GM18519 (cell line): ENCODE measurements around the gene PLCB4.

ENCODE experiments used
- ATAC-seq: cut with Tn5 transposase; IDR thresholded peaks from one replicate; pipeline ENCODE4 v1.9.1; 2021; ENCODE audit warnings: mild to moderate bottlenecking, moderate library complexity; ENCODE audit not compliant: unreplicated experiment, low FRiP score

PLCB4 gene

DNA sequence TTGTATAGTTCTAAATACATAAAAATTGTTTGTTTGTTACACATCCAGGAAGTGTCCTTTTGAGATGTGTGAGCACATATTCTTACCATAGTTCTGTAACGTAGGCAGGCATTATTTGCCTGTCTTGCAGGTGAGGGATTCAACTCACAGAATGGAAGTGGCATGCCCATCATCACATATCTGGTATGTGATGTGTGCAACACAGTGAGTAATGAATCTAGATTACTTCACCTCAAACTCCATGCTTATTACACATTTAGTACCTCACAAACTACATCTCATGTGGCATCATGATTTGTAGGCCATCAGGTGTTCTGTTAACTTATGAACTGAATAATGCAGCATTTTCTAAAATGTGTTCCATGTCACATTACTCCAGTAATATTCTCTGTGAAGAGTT, 181.6 kb downstream of the PLCB4 start:
- no peak for ATAC-seq

DNA sequence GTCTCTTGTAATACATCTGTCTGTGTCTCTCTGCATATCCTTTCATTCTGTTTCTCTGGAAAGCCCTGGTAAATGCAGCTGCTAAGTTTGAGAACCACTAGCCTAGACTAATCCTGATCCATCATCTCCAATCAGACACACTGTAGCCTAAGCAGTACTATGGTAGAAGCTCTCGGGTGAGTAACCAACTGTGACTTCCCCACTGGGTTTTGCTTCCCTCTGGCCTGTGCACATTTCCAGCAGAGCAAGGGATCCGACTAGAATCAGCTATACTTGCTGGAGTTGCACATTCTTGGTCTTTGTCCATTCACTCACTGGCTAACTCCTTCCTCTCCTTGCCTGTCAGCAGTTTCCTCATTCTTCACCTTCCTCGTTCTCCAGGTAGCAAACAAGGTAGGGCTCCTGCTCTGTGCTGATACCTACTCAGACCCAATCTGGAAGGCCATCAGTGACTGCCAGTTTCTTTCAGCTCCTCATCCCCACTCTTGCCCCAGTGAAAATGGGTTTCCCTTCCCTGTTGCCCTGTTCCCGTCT, 184.2 kb downstream of the PLCB4 start:
- ATAC-seq, result no peak

DNA sequence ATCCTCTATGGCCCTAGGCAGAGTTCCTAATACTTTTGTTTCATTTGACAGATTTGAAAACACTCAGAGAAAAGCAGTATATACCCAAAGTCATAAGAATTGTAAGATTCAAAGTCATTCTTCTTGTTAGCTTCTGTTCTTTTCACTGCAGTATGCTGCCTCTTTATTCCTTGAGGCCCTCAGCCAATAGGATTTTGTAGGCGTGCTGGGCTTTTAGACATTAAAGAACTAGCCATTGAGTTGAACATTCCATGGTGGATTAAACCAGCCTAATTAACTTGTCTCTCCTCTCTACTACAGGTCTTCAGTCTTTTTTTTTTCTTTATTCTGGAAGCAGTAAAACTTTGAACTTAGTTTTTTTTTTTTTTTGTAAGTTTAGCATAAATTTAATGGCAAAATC, 186.3 kb downstream of the PLCB4 start:
- ATAC-seq, result no peak

DNA sequence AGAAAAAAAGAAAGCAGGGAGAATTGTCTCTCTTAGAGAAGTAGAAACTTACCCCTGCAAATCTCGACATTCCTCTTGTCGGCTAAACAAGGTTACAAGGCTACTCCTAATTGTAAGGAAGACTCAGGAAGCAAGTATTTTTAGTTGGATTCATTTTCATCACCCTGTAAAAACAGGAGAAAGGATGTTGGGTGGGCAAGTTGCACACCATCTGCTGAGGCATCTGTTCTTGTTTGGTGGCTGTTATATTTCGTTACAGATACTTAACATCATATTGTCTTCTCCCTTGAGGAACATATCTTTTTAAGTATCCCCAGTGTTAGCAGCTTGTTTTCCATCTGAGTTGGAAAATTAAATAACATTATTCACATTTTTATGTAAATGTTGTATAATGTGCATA, 187.5 kb downstream of the PLCB4 start:
- ATAC-seq, result no peak

DNA sequence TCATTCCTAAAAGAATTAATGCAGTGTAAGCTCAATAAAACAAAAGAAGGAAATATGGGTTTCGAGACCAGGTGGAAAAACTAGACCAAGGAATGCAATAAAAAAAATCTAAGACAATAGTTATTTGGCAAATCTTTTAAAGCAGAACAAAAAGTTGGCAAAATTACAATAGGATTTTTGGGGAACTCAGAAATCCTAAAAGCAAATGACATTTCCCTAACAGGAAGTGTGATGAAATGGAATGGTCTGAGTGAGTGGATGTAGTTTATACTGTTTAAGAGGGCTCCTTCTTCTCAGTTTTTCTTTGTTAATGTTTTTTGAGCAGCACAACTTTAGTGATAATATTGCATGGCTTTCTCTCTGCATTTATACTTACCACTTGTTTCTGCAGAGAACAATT, 190.0 kb downstream of the PLCB4 start:
- no peak for ATAC-seq

DNA sequence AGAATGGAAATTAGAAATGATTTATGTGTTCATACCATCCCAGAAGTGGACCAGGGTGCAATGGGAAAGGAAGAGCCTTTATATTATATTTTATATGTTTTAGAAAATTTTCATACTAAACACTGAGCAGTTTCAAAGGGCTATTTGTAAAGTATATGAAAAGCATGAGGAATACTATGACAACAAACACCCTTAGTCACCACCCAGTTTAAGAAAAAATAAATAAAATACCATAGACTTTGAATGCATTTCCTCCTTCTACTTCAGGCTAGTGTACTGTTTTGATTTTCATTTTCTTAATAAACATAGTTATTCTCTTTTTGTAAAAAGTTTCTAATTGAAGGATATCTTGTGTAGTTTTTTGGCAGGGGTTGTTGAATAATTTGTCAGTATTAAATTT, 191.1 kb downstream of the PLCB4 start:
- ATAC-seq, result no peak

DNA sequence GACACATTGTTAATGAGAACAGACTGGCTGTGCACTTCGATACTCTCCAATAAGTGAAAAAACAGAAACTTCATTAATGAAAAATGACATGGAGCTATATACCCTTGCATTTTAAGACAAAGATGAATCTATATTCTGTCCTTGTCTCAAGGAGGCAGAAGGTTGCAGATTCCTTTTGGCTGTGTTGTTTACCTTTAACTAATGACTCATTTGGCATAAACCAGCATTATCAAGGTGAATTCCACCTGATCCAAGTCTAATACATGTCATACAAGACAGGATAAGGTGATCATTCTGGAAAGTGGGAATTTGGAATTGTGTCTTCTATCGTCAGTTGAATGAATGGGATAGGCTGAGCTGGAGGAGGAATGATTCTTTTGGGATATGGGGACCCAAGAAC, 192.9 kb downstream of the PLCB4 start:
- ATAC-seq, result no peak

DNA sequence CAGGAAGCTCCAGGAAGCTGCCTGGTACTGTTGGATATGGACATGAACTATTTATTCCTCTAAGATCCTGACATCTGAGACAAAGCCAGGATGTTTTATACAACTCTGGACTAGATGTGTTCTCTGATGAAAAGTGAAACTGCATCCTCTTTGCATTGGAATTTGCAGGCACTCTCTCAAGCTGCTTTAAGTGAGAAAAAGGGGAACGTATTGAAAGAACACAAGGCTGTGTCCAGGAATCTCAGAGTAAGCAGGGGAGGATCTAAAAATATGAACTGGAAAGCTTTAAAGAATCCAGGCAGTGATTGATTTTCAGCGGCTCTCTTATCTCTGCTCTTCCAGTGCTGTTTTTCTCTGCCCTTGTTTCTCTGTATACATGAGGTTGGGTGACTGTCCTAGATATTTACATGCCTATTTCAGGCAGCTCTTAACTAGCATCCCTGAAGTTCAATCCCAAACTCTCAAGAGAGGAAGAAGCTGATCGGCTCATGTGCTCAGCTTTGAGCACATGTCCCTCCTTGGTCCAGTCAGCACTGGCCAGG, 193.8 kb downstream of the PLCB4 start:
- no peak for ATAC-seq

DNA sequence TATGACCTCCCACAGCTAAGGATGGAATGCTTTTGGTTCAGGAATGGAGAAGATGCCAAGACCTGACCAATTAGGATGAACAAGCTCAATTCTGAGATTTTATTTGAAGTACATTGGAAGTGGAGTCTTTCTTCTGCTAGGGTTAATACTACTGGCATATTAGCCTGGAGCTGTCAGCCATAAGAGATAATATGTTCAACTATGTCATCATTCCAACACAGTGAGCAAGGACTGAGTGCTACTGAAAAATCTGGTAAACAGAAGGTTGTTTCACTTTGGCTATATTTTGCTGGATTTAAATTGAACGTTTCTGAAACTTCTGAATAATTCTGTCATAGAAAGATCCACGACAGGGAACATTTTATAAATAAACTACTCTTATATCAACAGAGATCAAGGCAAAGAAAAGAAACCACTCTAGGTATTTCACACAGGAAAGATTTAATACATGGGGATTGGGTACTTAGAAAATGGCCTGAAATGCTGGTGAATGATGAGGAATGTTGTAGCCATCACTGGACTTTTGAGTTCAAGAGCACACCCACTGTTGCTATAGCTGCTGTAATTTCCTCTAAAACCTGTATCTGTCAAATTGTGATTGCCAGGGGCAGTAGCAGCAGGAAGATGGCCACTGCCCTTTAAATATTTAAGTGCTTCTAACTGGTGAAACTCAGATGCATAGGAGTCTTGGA, 200.5 kb downstream of the PLCB4 start:
- ATAC-seq, result no peak

DNA sequence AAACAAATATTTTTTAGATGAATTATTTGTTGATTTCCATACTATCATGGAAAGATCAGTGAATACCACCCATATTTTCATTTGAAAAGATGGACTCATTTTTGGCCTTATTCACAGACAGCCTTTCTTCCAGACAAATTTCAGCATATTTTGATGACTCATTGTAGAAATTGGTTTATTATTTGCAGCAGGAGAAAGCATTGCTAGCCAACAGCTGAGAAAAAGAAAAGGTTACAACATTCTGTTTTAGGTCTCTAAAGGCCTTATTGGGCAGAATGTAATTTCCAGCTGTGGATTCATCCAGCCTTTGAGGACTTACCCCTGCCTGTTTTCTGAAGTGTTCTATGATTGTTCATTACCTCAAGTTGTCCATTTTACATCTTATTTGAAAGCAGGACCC, 201.9 kb downstream of the PLCB4 start:
- ATAC-seq, result no peak

DNA sequence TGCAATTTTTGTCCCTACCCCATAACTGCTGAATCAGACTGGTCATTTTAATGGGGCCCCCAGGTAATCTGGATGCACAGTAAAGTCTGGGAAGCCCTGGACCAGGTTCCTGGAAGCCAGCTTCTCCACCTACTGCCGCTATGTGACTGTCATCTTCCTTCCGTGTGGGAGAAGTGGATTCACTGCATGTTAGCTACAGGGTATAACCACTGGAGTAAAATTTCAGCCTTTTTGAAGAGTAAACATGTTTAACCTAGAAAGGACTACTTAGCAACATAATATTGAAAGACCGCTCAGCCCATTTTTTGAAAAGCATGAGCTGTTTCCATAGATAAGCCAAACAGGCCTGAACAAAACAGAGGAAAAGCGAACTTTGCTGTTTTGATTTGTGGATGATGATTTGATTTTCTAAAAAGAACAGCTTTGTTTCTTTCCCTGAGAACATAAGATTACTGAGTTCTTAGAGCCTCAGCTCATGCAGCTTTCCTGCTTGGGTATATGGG, 208.1 kb downstream of the PLCB4 start:
- no peak for ATAC-seq

DNA sequence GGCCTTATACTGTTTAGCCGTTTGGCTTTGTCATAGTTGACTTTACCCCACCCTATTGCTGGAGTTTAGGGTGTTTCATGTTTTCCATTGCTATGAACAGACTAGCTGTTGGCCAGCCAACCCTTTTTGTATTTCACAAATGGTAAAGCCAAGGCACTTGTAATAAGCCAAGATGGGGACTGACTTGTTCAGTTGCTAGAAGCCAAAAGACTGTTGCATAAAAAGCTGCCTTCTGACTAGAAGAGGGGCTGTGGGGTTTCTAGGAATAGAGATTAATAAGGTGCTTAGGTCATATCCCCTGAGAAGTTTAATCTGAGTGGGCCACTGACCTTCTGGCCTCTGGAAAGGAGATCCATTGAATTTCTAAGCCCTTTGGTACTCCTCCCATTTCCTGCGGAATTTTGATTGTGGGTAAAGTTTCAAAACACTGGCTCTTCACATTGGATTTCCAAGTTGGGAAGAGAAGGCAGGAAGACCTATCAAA, 211.1 kb downstream of the PLCB4 start:
- no peak for ATAC-seq

DNA sequence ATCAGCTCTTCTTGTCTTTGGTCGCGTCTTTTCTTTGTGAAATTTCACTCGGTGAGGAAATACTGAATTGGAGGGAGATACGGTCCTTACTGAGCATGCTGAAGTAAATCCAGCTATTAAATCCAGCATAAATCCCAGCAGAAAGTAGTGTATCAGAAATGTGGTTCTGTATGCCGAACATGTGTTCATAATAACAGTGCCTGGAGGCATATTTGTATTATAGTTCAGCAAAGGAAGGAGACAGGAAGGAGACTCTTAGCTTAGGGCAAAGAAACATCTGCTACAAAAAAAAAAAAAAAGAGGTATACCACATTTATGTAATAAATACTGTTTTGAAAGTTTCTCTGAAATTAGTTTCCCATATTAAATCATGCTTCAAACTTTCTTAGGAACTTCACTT, 211.8 kb downstream of the PLCB4 start:
- no peak for ATAC-seq

DNA sequence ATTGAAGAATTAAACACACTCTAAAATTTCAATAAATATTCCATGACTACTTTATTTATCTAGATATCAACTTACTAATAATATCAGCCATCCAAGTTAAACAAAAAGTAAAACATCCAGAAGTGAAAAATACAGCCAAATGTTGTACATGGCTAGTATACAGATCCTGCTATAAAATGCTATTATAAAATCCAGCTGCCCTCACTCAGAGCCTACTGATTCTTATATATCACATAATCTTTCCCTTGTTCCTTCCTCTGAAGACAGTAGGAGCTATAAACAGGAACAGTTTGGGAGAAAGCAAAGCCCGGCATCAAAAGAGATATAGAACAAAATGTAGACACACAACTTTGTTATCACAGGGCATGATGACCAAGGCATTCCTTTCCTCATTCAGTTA, 212.9 kb downstream of the PLCB4 start:
- ATAC-seq, result no peak

DNA sequence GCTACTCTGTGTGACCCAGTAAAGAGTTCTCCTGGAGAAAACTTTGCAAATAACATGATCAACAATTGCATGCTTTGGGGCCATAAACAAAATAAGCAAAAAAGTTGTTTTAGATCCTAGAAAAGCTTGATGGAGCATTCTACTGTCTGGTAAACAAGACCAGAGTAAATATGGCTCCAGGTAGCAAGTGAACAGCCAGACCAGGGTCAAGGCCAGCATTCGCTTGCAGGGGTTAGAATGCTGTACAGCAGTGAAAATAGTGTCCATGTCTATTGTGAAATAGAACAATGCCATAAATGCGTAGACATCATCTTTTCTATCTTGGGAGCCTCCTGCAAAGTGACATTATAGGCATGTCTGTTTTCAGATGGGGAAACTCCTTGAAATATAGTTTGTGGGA, 216.7 kb downstream of the PLCB4 start:
- no peak for ATAC-seq

DNA sequence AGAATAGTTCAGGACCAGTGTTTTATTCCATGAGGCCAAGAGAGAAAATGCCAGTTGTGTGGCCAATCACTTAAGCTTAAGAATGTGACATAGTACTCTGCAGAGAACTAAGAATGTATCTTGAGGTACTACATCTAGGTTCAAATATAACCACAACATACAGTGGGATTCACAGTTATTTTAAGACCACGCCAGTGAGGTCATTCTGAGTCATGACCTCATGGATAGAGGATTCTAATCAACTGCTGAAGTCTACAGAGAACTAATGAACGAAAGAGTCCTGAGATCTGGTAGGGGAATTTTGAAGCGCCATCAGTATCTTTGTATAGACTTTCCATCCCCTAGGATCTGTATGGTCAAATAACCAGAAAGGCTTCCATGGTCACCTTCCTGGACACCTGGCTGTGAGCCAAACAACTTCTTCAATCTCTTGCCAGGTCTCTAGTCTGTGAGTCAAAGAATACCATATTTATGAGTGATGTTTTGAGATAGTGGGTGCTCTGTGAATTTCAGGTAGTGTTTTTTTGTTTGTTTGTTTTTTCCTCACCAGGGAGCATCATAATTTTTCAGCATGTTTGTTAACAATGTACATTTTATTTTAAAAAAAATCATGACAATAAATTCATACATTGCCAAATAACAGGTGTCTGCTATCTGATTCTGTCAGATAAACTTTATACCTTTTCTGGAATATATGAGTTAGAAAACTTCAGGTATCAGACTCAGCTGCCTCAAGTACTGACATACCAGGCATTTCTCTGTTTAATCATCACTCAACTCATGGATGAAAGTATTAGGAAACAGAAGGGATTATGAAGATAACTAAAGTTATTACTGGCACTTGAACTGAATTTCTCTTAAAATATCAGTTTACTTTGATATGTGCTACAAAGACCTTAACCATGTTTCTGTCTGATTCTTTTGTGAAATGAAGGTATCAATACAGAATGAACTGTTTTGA, 217.9 kb downstream of the PLCB4 start:
- ATAC-seq, result no peak

DNA sequence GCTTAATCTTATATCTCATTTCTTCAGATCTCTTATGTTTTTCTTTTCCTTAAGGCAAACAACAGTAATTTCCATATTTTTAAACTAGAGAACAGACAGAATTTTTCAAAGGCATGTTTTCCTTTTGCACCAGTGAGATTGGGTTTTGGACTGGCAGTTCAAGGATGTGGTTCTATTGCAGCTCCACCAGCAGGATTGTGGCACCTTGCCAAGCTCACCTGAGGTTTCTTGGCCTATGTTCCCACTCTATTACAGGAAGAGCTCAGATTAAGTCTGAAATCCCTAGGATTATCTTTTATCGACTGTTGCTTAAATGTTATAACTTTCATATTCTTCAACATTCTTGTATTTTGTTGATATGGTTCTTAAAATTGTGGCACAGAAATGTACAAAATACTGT, 218.9 kb downstream of the PLCB4 start:
- ATAC-seq, result no peak

DNA sequence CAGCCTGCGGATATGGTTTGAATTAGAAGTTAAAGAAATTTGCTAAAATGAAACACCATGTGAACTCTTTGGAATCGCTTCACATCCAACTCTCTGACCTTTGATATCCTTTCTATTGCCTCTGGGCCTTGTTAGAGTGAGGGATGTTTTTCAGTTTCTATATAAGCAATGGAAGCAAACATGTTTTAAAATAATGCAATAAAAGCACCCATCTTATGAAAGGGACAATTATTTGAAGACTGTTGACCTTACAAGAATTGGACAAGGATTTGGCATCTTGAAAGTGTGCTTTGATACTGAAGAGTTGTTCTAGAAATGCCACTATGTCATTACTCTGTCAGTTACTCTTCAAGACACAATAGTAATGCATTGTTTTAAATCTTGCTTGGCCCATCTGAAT, 221.4 kb downstream of the PLCB4 start:
- no peak for ATAC-seq

DNA sequence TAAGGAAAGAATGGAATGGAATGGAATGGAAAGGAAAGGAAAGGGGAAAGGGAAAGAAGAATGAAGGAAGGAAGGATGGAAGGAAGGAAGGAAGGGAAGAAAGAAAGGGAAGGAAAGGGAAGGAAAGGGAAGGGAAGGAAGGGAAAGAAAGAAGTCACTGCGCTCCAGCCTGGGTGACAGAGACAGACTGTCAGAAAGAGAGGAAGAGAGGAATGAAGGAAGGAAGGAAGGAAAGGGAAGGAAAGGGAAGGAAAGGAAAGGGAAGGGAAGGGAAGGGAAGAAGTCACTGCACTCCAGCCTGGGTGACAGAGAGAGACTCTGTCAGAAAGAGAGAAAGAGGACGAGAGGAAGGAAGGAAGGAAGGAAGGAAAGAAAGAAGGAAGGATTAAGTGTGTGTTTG, 224.3 kb downstream of the PLCB4 start:
- ATAC-seq, result no peak

DNA sequence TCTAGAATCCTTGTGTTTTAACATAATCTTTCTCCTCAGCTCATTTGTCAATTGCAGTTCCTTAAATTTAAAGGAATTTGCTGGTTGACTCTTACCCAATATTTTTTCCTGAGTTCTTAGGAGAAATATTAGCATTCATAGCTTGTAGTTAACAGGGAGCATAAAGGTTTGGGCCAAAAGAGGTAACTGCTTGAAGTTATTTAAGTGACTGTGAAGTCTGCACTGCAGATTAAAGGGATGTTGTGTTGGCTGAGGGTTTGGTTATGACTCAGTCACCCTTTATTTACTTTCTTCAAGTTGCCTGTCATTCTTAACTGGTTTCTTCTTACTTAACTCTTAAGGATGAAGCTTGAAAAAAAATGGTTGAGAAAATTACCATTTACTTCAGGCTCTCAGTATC, 225.2 kb downstream of the PLCB4 start:
- no peak for ATAC-seq

DNA sequence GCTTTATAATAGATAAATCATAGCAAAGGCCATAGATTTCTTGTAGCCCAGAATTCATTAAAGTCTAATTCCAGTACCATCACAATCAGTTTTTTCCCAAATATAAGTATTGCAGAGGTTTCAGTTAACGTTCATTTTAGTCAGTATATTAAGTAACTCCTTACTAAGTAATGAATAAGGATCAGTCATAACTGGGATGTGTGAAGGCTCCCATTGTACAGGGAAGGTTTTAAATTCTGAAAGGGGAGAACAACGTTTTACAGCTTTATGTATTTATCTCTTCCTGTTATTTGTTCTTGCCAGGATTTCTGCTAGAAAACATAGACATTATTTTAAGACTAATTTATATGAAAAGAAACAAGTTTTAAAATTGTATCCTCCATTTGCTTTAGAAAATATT, 230.0 kb downstream of the PLCB4 start:
- no peak for ATAC-seq
